Measurements from ENCODE around the gene CDH20. TPM values are rescaled to one million over a fixed set of nuclear protein-coding genes. Genes with fewer than 3 reads are reported as not detected.
"Not testable (repeated sequence)": the region's sequence is repeated elsewhere in the genome, so short reads cannot be mapped to it uniquely, and the experiment has no call there.

The CDH20 gene
- total and polyA plus RNA-seq, 8 donors: 0.15 to 1.5 (median 0.43) TPM; not detected in 5

DNA sequence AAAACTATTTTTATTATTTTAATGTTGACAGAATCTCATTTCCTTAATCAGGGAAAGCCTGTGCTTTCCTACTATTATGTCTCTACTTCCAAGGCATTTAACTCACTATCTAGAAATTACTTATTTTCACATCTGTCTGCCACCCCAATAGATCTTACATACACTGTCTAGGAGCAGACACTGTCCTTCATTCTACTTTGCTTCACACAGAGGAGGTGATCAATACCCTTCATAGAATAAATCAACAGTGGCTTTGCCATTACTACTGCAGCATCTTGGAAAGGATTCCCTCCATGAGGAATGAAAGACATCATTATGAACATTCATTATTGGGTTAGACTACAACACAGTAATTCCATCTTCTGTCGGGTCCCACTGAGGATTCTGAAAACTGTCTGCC is 31.7 kb downstream of the CDH20 start:
- 89 to 98% (median 95%) methylated on average over 1 of the region's 1 CpG for WGBS, 5 donors
- Histone ChIP-seq H3K9me3 (no peaks in the 10 kb centered on the region), H3K4me3 (no peak overlapping the region), H3K36me3 (no peaks in the 10 kb centered on the region), H3K27me3 (no peaks in the 10 kb centered on the region), H3K4me1 (no peaks in the 10 kb centered on the region), H3K27ac (no peak overlapping the region)
- TF ChIP-seq POLR2AphosphoS5 (IDR thresholded peaks at IDR 0.05): no peak
- TF ChIP-seq POLR2A (IDR thresholded peaks at IDR 0.05): no peak
- TF ChIP-seq, protein P1, sequence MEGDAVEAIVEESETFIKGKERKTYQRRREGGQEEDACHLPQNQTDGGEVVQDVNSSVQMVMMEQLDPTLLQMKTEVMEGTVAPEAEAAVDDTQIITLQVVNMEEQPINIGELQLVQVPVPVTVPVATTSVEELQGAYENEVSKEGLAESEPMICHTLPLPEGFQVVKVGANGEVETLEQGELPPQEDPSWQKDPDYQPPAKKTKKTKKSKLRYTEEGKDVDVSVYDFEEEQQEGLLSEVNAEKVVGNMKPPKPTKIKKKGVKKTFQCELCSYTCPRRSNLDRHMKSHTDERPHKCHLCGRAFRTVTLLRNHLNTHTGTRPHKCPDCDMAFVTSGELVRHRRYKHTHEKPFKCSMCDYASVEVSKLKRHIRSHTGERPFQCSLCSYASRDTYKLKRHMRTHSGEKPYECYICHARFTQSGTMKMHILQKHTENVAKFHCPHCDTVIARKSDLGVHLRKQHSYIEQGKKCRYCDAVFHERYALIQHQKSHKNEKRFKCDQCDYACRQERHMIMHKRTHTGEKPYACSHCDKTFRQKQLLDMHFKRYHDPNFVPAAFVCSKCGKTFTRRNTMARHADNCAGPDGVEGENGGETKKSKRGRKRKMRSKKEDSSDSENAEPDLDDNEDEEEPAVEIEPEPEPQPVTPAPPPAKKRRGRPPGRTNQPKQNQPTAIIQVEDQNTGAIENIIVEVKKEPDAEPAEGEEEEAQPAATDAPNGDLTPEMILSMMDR (IDR thresholded peaks at IDR 0.05): no peak
- TF ChIP-seq EP300 (IDR thresholded peaks at IDR 0.05): no peak
- no peak for DNase-seq
- intact Hi-C loops (cut with DNase I; ENCODE audit: low total_unique reads): no loop called here

DNA sequence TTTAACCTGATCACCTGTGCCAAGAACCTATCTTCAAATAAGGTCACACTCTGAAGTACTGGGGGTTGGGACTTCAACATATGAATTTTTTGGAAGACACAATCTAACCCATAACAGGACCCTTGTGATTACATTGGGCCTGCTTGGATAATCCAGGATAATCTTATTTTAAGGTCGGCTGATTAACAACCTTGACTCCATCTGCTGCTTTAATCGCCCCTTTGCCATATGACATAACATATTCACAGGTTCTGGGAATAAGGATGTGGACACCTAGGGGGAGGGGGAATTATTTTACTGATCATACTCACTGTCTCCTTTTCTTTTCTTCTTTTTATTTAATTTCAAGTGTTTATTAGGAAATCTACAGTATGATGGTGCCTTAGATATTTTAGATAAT is 34.8 kb downstream of the CDH20 start:
- no peaks in the 10 kb centered on the region for H3K36me3 ChIP-seq
- no peak for DNase-seq
- 71 to 89% (median 88%) methylated on average over 2 of the region's 2 CpGs for WGBS, 5 donors
- intact Hi-C loops (cut with DNase I; ENCODE audit: low total_unique reads): no loop called here
- H3K4me1 ChIP-seq: no peaks in the 10 kb centered on the region
- no peaks in the 10 kb centered on the region for H3K9me3 ChIP-seq
- H3K27ac ChIP-seq: no peak overlapping the region
- no peak for TF ChIP-seq POLR2A (IDR thresholded peaks at IDR 0.05)
- TF ChIP-seq EP300 (IDR thresholded peaks at IDR 0.05): no peak
- no peak for TF ChIP-seq POLR2AphosphoS5 (IDR thresholded peaks at IDR 0.05)
- TF ChIP-seq, protein P1 (IDR thresholded peaks at IDR 0.05): no peak
- no peak overlapping the region for H3K4me3 ChIP-seq
- no peaks in the 10 kb centered on the region for H3K27me3 ChIP-seq

DNA sequence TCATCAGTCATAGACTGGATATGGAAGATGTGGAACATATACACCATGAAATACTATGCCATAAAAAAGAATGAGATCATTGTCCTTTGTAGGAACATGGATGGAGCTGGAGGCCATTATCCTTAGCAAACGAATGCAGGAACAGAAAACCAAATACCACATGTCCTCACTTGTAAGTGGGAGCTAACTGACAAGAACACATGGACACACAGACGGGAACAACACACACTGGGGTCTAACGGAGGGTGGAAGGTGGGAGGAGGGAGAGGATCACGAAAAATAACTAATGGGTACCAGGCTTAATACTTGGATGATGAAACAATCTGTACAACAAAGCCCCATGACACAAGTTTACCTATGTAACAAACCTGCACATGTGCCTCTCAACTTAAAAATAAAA is 36.4 kb downstream of the CDH20 start:
- H3K27ac ChIP-seq; H3K36me3 ChIP-seq; DNase-seq; H3K4me3 ChIP-seq; intact Hi-C loops (cut with DNase I; ENCODE audit: low total_unique reads); H3K9me3 ChIP-seq; H3K27me3 ChIP-seq; H3K4me1 ChIP-seq: not testable (repeated sequence)
- 59 to 76% (median 61%) methylated on average over 4 of the region's 4 CpGs for WGBS, 5 donors

DNA sequence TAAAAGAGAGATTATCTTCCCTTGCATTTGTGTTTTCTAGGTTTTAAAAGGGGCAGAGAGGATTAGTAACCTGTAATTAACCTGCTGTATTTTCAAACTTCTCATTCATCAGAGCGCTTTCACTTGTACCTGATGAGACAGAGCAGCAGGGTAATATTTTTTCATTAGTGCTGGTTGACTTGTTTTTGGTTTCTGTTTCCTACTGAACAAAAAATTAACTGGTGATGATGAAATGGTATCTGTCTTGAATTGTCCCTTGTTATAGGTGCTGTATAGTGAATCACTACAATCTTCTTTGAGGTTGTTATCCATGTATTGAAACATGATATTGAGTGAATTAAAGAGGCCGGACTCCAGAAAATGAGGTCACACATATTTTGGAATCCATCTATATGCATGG is 37.9 kb downstream of the CDH20 start:
- WGBS, 5 donors: 90 to 97% (median 92%) methylated on average over 2 of the region's 2 CpGs
- TF ChIP-seq EP300 (IDR thresholded peaks at IDR 0.05) (no peak), POLR2AphosphoS5 (IDR thresholded peaks at IDR 0.05) (no peak)
- TF ChIP-seq, protein P1 (IDR thresholded peaks at IDR 0.05): no peak
- Histone ChIP-seq H3K36me3 (no peaks in the 10 kb centered on the region), H3K27ac (no peak overlapping the region), H3K9me3 (no peaks in the 10 kb centered on the region), H3K4me3 (no peak overlapping the region), H3K4me1 (no peaks in the 10 kb centered on the region), H3K27me3 (no peaks in the 10 kb centered on the region)
- intact Hi-C loops (cut with DNase I; ENCODE audit: low total_unique reads): no loop called here
- no peak for DNase-seq

DNA sequence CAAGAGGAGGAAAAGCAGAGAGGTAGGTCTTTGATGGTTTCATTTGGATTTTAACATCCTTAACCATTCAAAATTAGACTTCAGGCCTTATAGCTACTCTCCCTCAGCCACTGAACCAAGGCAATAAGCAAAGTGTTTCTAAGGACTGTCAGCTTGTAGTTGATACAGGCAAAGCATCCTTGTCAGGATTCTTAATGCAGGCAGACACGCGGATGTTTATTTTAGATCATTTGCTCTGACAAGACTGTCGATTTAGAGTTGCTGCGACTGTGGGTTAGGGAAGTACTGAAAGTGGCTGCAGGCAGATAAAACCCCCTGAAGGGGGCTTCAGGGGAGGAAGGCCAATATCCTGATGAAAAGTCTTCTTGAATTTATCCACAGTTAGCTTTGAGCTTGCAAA is 46.6 kb downstream of the CDH20 start:
- no peaks in the 10 kb centered on the region for H3K4me1 ChIP-seq
- H3K4me3 ChIP-seq: no peak overlapping the region
- no peak for DNase-seq
- no peak overlapping the region for H3K27ac ChIP-seq
- TF ChIP-seq EP300 (IDR thresholded peaks at IDR 0.05): no peak
- TF ChIP-seq, protein P1 (IDR thresholded peaks at IDR 0.05): no peak
- TF ChIP-seq POLR2AphosphoS5 (IDR thresholded peaks at IDR 0.05): no peak
- no peak for TF ChIP-seq POLR2A (IDR thresholded peaks at IDR 0.05)
- intact Hi-C loops (cut with DNase I; ENCODE audit: low total_unique reads): no loop called here
- H3K9me3 ChIP-seq: no peaks in the 10 kb centered on the region
- no peaks in the 10 kb centered on the region for H3K36me3 ChIP-seq
- 27 to 39% (median 31%) methylated on average over 4 of the region's 4 CpGs for whole genome bisulfite sequencing, 5 donors
- H3K27me3 ChIP-seq: no peaks in the 10 kb centered on the region

All from stomach (tissue), 9 donors.